K562 (cell line): ENCODE measurements around the gene MTHFSD. TPM values are rescaled to one million over a fixed set of nuclear protein-coding genes. Genes with fewer than 3 reads are reported as not detected.

Source experiments
- ATAC-seq: fragments of 200-7000 bp; cut with Tn5 transposase; 3 replicates; pipeline ENCODE4 v1.9.1; 2020; ENCODE audit warnings: moderate library complexity
- BruUV-seq: library from RNA; stranded (reverse); fragments of 400-500 nt; replicated peaks from 2 replicates; lab custom pipeline; 2021; lab: Mats Ljungman, UMichigan
- CTCF ChIA-PET: fragments of 300-600 bp; formaldehyde crosslinking; extraction: SDS; loops from one replicate; lab custom pipeline; 2021; ENCODE audit warnings: low intra/inter-chr PET ratio; lab: Yijun Ruan, JAX
- POLR2A ChIA-PET: fragments of 300-600, 350-650 bp; sonication (Branson Sonifier 250); formaldehyde crosslinking; extraction: SDS; loops from one replicate; lab custom pipeline; 2021; ENCODE audit warnings: antibody characterized with exemption, inconsistent platforms; lab: Yijun Ruan, JAX
- DNase-seq, 4 experiments: peaks; one replicate each; pipeline versions ENCODE4 v3.0.0 to v3.0.0-alpha.2; 2011 to 2018; ENCODE audit warnings: low spot score in 3 of 4, mixed read lengths in 3 of 4; ENCODE audit errors: extremely low read depth in 1 of 4
- FAIRE-seq: peaks from 2 replicates; lab custom pipeline; 2011; peaks lifted over from hg19 to GRCh38; lab: Jason Lieb, UNC
- H2AFZ ChIP-seq: 2 replicates; pipeline ENCODE4 v1.6.0; 2011; ENCODE audit warnings: low read depth, low read length, control low read depth, inconsistent platforms
- H3K27ac ChIP-seq: fragments of 200-600 bp; 3 replicates; pipeline ENCODE4 v1.8.0; 2011; ENCODE audit warnings: low read depth, mild to moderate bottlenecking, control low read depth, inconsistent platforms, low read length, moderate library complexity, mixed read lengths; ENCODE audit errors: extremely low read depth
- H3K27me3 ChIP-seq, 2 experiments: fragments of 300-600 bp in 1 of 2; 2 replicates in 1 of 2; 3 replicates in 1 of 2; pipeline versions ENCODE4 v1.6.0 to v1.8.0; 2011; ENCODE audit warnings: inconsistent platforms in 2 of 2, low read length in 2 of 2, mild to moderate bottlenecking in 1 of 2, mixed read lengths in 1 of 2, moderate library complexity in 1 of 2; ENCODE audit not compliant: control insufficient read depth in 2 of 2, insufficient read depth in 2 of 2
- H3K36me3 ChIP-seq: fragments of 300-600 bp; 3 replicates; pipeline ENCODE4 v1.8.0; 2011; ENCODE audit warnings: mild to moderate bottlenecking, low read length, inconsistent platforms; ENCODE audit not compliant: control insufficient read depth, insufficient read depth
- H3K4me1 ChIP-seq, 2 experiments: fragments of 200-600 bp in 1 of 2; replicated peaks in 1 of 2; 2 replicates in 1 of 2; 3 replicates in 1 of 2; pipeline versions ENCODE4 v1.5.1 to v1.8.0; 2011; ENCODE audit warnings: inconsistent platforms in 2 of 2, low read length in 2 of 2, mild to moderate bottlenecking in 1 of 2, mixed read lengths in 1 of 2, moderate library complexity in 1 of 2; ENCODE audit not compliant: control insufficient read depth in 2 of 2, insufficient read depth in 2 of 2
- H3K4me2 ChIP-seq: 2 replicates; pipeline ENCODE4 v1.6.1; 2011; ENCODE audit warnings: low read length, control low read depth, inconsistent platforms, mixed read lengths; ENCODE audit not compliant: insufficient read depth
- H3K4me3 ChIP-seq: fragments of 200-600 bp; sonication (generic), shearing (Covaris generic); 2 replicates; pipeline ENCODE4 v1.5.1; 2016; ENCODE audit warnings: control low read depth, inconsistent platforms
- H3K79me2 ChIP-seq: fragments of 200-600 bp; 3 replicates; pipeline ENCODE4 v1.8.0; 2011; ENCODE audit warnings: low read length, inconsistent platforms; ENCODE audit not compliant: control insufficient read depth, insufficient read depth
- H3K9ac ChIP-seq, 2 experiments: 2 replicates each; pipeline versions ENCODE4 v1.6.0 to v1.6.1; 2011; ENCODE audit warnings: low read depth in 2 of 2, low read length in 2 of 2, control low read depth in 1 of 2, inconsistent platforms in 1 of 2, mild to moderate bottlenecking in 1 of 2, mixed read lengths in 1 of 2; ENCODE audit not compliant: insufficient read depth in 1 of 2
- H3K9me1 ChIP-seq: one replicate; pipeline ENCODE4 v1.6.0; 2011; ENCODE audit warnings: inconsistent platforms, mild to moderate bottlenecking, low read length, moderate library complexity; ENCODE audit not compliant: control insufficient read depth, insufficient read depth
- H3K9me3 ChIP-seq: replicated peaks from 2 replicates; pipeline ENCODE4 v1.5.1; 2011; ENCODE audit warnings: low read depth, low read length, inconsistent platforms; ENCODE audit not compliant: control insufficient read depth, insufficient read depth
- H4K20me1 ChIP-seq: replicated peaks from 2 replicates; pipeline ENCODE4 v1.6.1; 2011; ENCODE audit warnings: low read length, inconsistent platforms, mixed read lengths; ENCODE audit not compliant: control insufficient read depth, insufficient read depth
- ETV5 ChIP-seq: sonication (generic); formaldehyde crosslinking; IDR thresholded peaks from 2 replicates; pipeline ENCODE4 v1.4.0; 2020; ENCODE audit warnings: low read depth, mild to moderate bottlenecking, missing genetic modification reagents
- HDAC6 ChIP-seq: IDR thresholded peaks from 2 replicates; pipeline ENCODE4 v1.6.1; 2012; ENCODE audit warnings: low read depth, mild to moderate bottlenecking, control low read depth, inconsistent platforms, low read length, moderate library complexity
- KAT7 ChIP-seq: sonication (generic); formaldehyde crosslinking; IDR thresholded peaks from 2 replicates; pipeline ENCODE4 v1.8.0; 2022; ENCODE audit warnings: missing genetic modification reagents, mild to moderate bottlenecking, borderline replicate concordance
- MCM5 ChIP-seq: fragments of 450-650 bp; IDR thresholded peaks from 2 replicates; pipeline ENCODE4 v1.6.1; 2016; ENCODE audit warnings: low read depth
- NCOR1 ChIP-seq: fragments of 450-650 bp; IDR thresholded peaks from 2 replicates; pipeline ENCODE4 v1.6.1; 2016; ENCODE audit warnings: mild to moderate bottlenecking, moderate library complexity
- NFATC3 ChIP-seq: fragments of 450-650 bp; IDR thresholded peaks from 2 replicates; pipeline ENCODE4 v1.6.1; 2017; ENCODE audit warnings: mild to moderate bottlenecking
- SRSF3 ChIP-seq: fragments of 200-400 bp; formaldehyde crosslinking; IDR thresholded peaks from 2 replicates; pipeline ENCODE4 v1.6.1; 2016; ENCODE audit warnings: mild to moderate bottlenecking, low read length, moderate library complexity; ENCODE audit not compliant: insufficient read depth
- SRSF9 ChIP-seq: fragments of 200-400 bp; formaldehyde crosslinking; IDR thresholded peaks from 2 replicates; pipeline ENCODE4 v1.6.1; 2017; ENCODE audit warnings: low read depth, low read length, borderline replicate concordance
- STAG1 ChIP-seq: sonication (generic); formaldehyde crosslinking; IDR thresholded peaks from 2 replicates; pipeline ENCODE4 v1.5.0; 2020; ENCODE audit warnings: missing genetic modification reagents, borderline replicate concordance
- THRAP3 ChIP-seq: fragments of 450-650 bp; IDR thresholded peaks from 2 replicates; pipeline ENCODE4 v1.6.1; 2016; ENCODE audit warnings: mild to moderate bottlenecking, inconsistent platforms, borderline replicate concordance
- ZNF699 ChIP-seq: fragments of 250-450 bp; sonication (Bioruptor Pico); IDR thresholded peaks from 2 replicates; pipeline ENCODE4 v1.8.0; 2021; ENCODE audit warnings: mild to moderate bottlenecking, moderate library complexity; ENCODE audit not compliant: insufficient replicate concordance
- WGBS: fragments of 100-300 bp; shearing (Covaris generic); methylation state at CpG from one replicate; pipeline ENCODE4 v1.1.6; 2016; ENCODE audit warnings: low coverage, mixed read lengths; ENCODE audit not compliant: insufficient coverage; ENCODE audit errors: missing lambda C conversion rate; 5-methylcytosine and 5-hydroxymethylcytosine counted together
- in situ Hi-C: fragments of 300-500 bp; cut with MboI; formaldehyde crosslinking; loops from 4 replicates; pipeline ENCODE4 v1.15.0; 2018; ENCODE audit warnings: inconsistent platforms, mixed read lengths
- intact Hi-C: fragments of 100-400 bp; cut with micrococcal nuclease; formaldehyde crosslinking; loops from 2 replicates; pipeline ENCODE4 v1.14.2; 2022
- polyA plus RNA-seq, 8 experiments: library from polyadenylated mRNA; depleted of rRNA in 4 of 8; stranded (reverse) in 5 of 8; unstranded in 3 of 8; fragments of >200 nt; fragmentation: Nextera tagmentation in 2 of 8; fragmentation: Illumina TruSeq in 1 of 8; extraction: Ambion mirVana in 2 of 8; extraction: Trizol in 1 of 8; gene quantifications; 2 replicates each; pipeline versions ENCODE4 v1.2.1 to v1.2.3, GENCODE V29; 2011 to 2014; ENCODE audit warnings: inconsistent platforms in 1 of 8, missing spikeins in 1 of 8
- total RNA-seq, 7 experiments: library from RNA; depleted of rRNA in 6 of 7; stranded (reverse); fragments of >200 nt in 6 of 7; fragmentation: Illumina TruSeq in 2 of 7; extraction: Trizol in 2 of 7; gene quantifications; 2 replicates each; pipeline versions ENCODE4 v1.2.1 to v1.2.3, GENCODE V29; 2011 to 2021; ENCODE audit warnings: low replicate concordance in 1 of 7
- TF ChIP-seq, protein P1 (sequence below): fragments of 450-650 bp; IDR thresholded peaks from 2 replicates; pipeline ENCODE4 v1.6.1; 2016; ENCODE audit warnings: low read depth, mild to moderate bottlenecking, moderate library complexity

MTHFSD gene
- total and polyA plus RNA-seq, 9 of the 15 experiments (the other 6 are each of a cell fraction or from before 2014, with no cell fraction given), result 3.2 to 20.2 (median 12.0) TPM

DNA sequence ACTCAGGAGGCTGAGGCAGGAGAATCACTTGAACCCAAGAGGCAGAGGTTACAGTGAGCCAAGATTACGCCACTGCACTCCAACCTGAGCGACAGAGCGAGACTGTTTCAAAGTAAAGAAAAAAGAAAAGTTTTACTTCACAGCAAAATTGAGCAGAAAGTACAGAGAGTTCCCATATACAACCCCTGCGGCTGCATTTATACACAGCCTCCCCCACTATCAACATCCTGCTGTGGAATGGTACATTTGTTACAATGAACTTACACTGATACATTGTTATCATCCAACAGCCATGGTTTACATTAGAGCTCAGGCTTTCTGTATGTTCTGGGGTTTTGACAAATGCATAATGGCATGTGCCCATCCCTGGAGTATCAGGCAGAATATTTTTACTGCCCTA is 2.6 kb upstream of the MTHFSD start (continued):
- TF ChIP-seq ZNF699 (CRISPR knock-in tag) (no peak), THRAP3 (no peak), SRSF9 (no peak)

- ATAC-seq (no peak), FAIRE-seq (no peak), DNase-seq (no peak)
- Histone ChIP-seq H3K9me1 (no peaks in the 10 kb centered on the region), H3K27ac (no peak overlapping the region), H3K9ac (no peak overlapping the region), H3K4me3 (no peak overlapping the region), H4K20me1 (no peaks in the 10 kb centered on the region), H2AFZ (no peak overlapping the region), H3K27me3 (peaks cover 24 to 28% of the 10 kb centered on the region in 2 experiments; a peak in 4 of 5 replicates), H3K79me2 (peaks cover 13% of the 10 kb centered on the region), H3K9me3 (no peaks in the 10 kb centered on the region), H3K36me3 (peaks cover 9% of the 10 kb centered on the region; the same call in 1 of the 3 replicates), H3K4me2 (no peak overlapping the region), H3K4me1 (peaks cover 0 to 18% of the 10 kb centered on the region in 2 experiments; a peak in 3 of 5 replicates)
- ChIA-PET CTCF (interaction anchor here (1.1 kb wide), 1 partner anchor 8 kb away, joined by 3 read pairs; no protein-coding TSS in a partner anchor), POLR2A (no interaction called here)
- BruUV-seq, result no TSS peak
- in situ Hi-C loops (loop anchor here (25.0 kb wide), 1 partner anchor 1081 kb away; no protein-coding TSS in a partner anchor), intact Hi-C loops (no loop called here)
- 13% methylated on average over 5 of the region's 5 CpGs for WGBS
- TF ChIP-seq ETV5 (CRISPR knock-in tag) (no peak), KAT7 (CRISPR knock-in tag) (no peak), HDAC6 (no peak), SRSF3 (no peak), NFATC3 (no peak), NCOR1 (no peak), MCM5 (no peak), STAG1 (CRISPR knock-in tag) (no peak)
- TF ChIP-seq, protein P1, sequence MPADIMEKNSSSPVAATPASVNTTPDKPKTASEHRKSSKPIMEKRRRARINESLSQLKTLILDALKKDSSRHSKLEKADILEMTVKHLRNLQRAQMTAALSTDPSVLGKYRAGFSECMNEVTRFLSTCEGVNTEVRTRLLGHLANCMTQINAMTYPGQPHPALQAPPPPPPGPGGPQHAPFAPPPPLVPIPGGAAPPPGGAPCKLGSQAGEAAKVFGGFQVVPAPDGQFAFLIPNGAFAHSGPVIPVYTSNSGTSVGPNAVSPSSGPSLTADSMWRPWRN, result no peak
Measured at GRCh38 chr16:86556576-86556975, 1.5 kb upstream of the MTHFSD start.
